GM12878 (cell line): Measurements from ENCODE around the gene CREBZF. TPM values are rescaled to one million over a fixed set of nuclear protein-coding genes. Genes with fewer than 3 reads are reported as not detected.

ENCODE experiments used
- ATAC-seq: fragments of 200-7000 bp; cut with Tn5 transposase; 3 replicates; pipeline ENCODE4 v1.9.1; 2020; ENCODE audit warnings: mild to moderate bottlenecking, moderate library complexity
- BruUV-seq: library from RNA; stranded (reverse); fragments of 400-500 nt; replicated peaks from 2 replicates; lab custom pipeline; 2021; lab: Mats Ljungman, UMichigan
- CTCF ChIA-PET: fragments of 300-600 bp; sonication (Branson Sonifier 250); formaldehyde crosslinking; extraction: SDS; loops from one replicate; lab custom pipeline; 2021; ENCODE audit warnings: inconsistent platforms; lab: Yijun Ruan, JAX
- POLR2A ChIA-PET: fragments of 350-600 bp; formaldehyde crosslinking; extraction: SDS; loops from one replicate; lab custom pipeline; 2021; ENCODE audit warnings: inconsistent platforms; lab: Charles Lee
- RAD21 ChIA-PET: fragments of 300-600 bp; sonication (Branson Sonifier 250); formaldehyde crosslinking; loops from one replicate; lab custom pipeline; 2023; ENCODE audit warnings: antibody characterized with exemption; ENCODE audit not compliant: unreplicated experiment; lab: Charles Lee
- SMC1A ChIA-PET: fragments of 300-600 bp; sonication (Branson Sonifier 250); formaldehyde crosslinking; loops from one replicate; lab custom pipeline; 2023; ENCODE audit not compliant: unreplicated experiment, uncharacterized antibody; lab: Charles Lee
- DNase-seq: peaks from one replicate; pipeline ENCODE4 v3.0.0-alpha.2; 2011; ENCODE audit warnings: low read depth, low spot score
- FAIRE-seq: peaks from 3 replicates; lab custom pipeline; 2011; peaks lifted over from hg19 to GRCh38; lab: Jason Lieb, UNC
- H2AFZ ChIP-seq: 2 replicates; pipeline ENCODE4 v1.6.0; 2011; ENCODE audit warnings: low read depth, low read length, control low read depth; ENCODE audit not compliant: control insufficient read depth
- H3K27ac ChIP-seq: 2 replicates; pipeline ENCODE4 v1.5.1; 2011; ENCODE audit warnings: control low read depth; ENCODE audit not compliant: control insufficient read depth, insufficient read depth
- H3K27me3 ChIP-seq, 2 experiments: replicated peaks in 1 of 2; 2 replicates each; pipeline versions ENCODE4 v1.6.0 to v1.6.1; 2011; ENCODE audit warnings: low read length in 1 of 2; ENCODE audit not compliant: control insufficient read depth in 2 of 2, insufficient read depth in 2 of 2
- H3K36me3 ChIP-seq, 2 experiments: 2 replicates each; pipeline ENCODE4 v1.5.1; 2011; ENCODE audit warnings: low read length in 1 of 2; ENCODE audit not compliant: control insufficient read depth in 2 of 2, insufficient read depth in 2 of 2
- H3K4me1 ChIP-seq: 2 replicates; pipeline ENCODE4 v1.6.1; 2011; ENCODE audit warnings: mild to moderate bottlenecking, low read length, moderate library complexity, mixed read lengths; ENCODE audit not compliant: control insufficient read depth, insufficient read depth
- H3K4me2 ChIP-seq: 2 replicates; pipeline ENCODE4 v1.6.0; 2011; ENCODE audit warnings: control low read depth; ENCODE audit not compliant: control insufficient read depth, insufficient read depth
- H3K4me3 ChIP-seq: fragments of 200-600 bp; sonication (generic); 2 replicates; pipeline ENCODE4 v1.5.1; 2016
- H3K79me2 ChIP-seq: 2 replicates; pipeline ENCODE4 v1.6.0; 2011; ENCODE audit warnings: low read length; ENCODE audit not compliant: control insufficient read depth, insufficient read depth
- H3K9ac ChIP-seq: 2 replicates; pipeline ENCODE4 v1.8.0; 2011; ENCODE audit warnings: low read length, control low read depth, mixed read lengths; ENCODE audit not compliant: control insufficient read depth, insufficient read depth
- H3K9me3 ChIP-seq: replicated peaks from 3 replicates; pipeline ENCODE4 v1.5.1; 2011; ENCODE audit warnings: mild to moderate bottlenecking, low read length; ENCODE audit not compliant: control insufficient read depth, insufficient read depth
- H4K20me1 ChIP-seq: 2 replicates; pipeline ENCODE4 v1.6.0; 2011; ENCODE audit not compliant: control insufficient read depth, insufficient read depth
- ASH2L ChIP-seq: fragments of 300-600, 200-600 bp; sonication (generic); IDR thresholded peaks from 2 replicates; pipeline ENCODE4 v1.6.1; 2017; ENCODE audit warnings: low read depth, mild to moderate bottlenecking, borderline replicate concordance
- E2F8 ChIP-seq: fragments of 450-650 bp; IDR thresholded peaks from 2 replicates; pipeline ENCODE4 v1.6.1; 2018; ENCODE audit warnings: mild to moderate bottlenecking, low read depth, moderate library complexity; ENCODE audit not compliant: partially characterized antibody
- FOS ChIP-seq: IDR thresholded peaks from 3 replicates; pipeline ENCODE4 v1.6.1; 2011; ENCODE audit warnings: borderline replicate concordance; ENCODE audit not compliant: insufficient read length; ENCODE audit errors: extremely low read depth
- NRF1 ChIP-seq: conservative IDR thresholded peaks from 2 replicates; pipeline ENCODE4 v1.6.1; 2011; ENCODE audit warnings: mild to moderate bottlenecking, low read depth, low read length, improper control_type of control experiment
- PKNOX1 ChIP-seq: fragments of 450-650 bp; IDR thresholded peaks from 2 replicates; pipeline ENCODE4 v1.6.1; 2016; ENCODE audit warnings: mild to moderate bottlenecking
- SKIL ChIP-seq: fragments of 450-650 bp; IDR thresholded peaks from 2 replicates; pipeline ENCODE4 v1.6.1; 2017; ENCODE audit warnings: mild to moderate bottlenecking, low read depth, inconsistent platforms; ENCODE audit not compliant: poor library complexity, severe bottlenecking
- SMAD5 ChIP-seq: IDR thresholded peaks from 2 replicates; pipeline ENCODE4 v1.6.1; 2016; ENCODE audit warnings: antibody characterized with exemption, low read depth
- SMARCA5 ChIP-seq: fragments of 450-650 bp; IDR thresholded peaks from 2 replicates; pipeline ENCODE4 v1.6.1; 2017; ENCODE audit warnings: mild to moderate bottlenecking
- SUZ12 ChIP-seq: fragments of 200-600 bp; sonication (generic); IDR thresholded peaks from one replicate; pipeline ENCODE4 v1.6.1; 2018; ENCODE audit warnings: antibody characterized with exemption, mild to moderate bottlenecking; ENCODE audit not compliant: unreplicated experiment
- WGBS: methylation state at CpG from one replicate; pipeline ENCODE4 v1.1.6; 2016; ENCODE audit warnings: low lambda C conversion rate; ENCODE audit not compliant: insufficient replicate concordance, insufficient coverage; ENCODE audit errors: missing lambda C conversion rate; 5-methylcytosine and 5-hydroxymethylcytosine counted together
- in situ Hi-C: fragments of 300-500 bp; cut with MboI; formaldehyde crosslinking; loops from 9 replicates; pipeline ENCODE4 v1.14.3; 2018; ENCODE audit warnings: mixed read lengths
- intact Hi-C: fragments of 100-400 bp; cut with micrococcal nuclease; formaldehyde crosslinking; loops from one replicate; pipeline ENCODE4 v1.14.2; 2022; ENCODE audit not compliant: unreplicated experiment
- polyA plus RNA-seq, 11 experiments: library from polyadenylated mRNA; depleted of rRNA in 4 of 11; unstranded in 6 of 11; stranded (reverse) in 5 of 11; fragments of >200 nt; fragmentation: Nextera tagmentation in 4 of 11; fragmentation: Illumina TruSeq in 1 of 11; extraction: Ambion mirVana in 4 of 11; extraction: Trizol in 1 of 11; gene quantifications; 1 replicate in 1 of 11; 2 replicates in 10 of 11; pipeline versions ENCODE4 v1.2.1 to v1.2.3, GENCODE V29; 2011 to 2016; ENCODE audit warnings: inconsistent platforms in 2 of 11, missing spikeins in 2 of 11, low read depth in 1 of 11
- total RNA-seq, 4 experiments: library from RNA; depleted of rRNA in 3 of 4; stranded (reverse); fragments of >200 nt in 3 of 4; fragmentation: Illumina TruSeq in 1 of 4; extraction: Trizol in 1 of 4; gene quantifications; 2 replicates each; pipeline versions ENCODE4 v1.2.1 to v1.2.3, GENCODE V29; 2013 to 2021

Gene CREBZF
- total and polyA plus RNA-seq, 10 of the 15 experiments (the other 5 are each of a cell fraction or from before 2014, with no cell fraction given) = 11.1 to 51.2 (median 34.1) TPM

- no peaks in the 10 kb centered on the region for H3K9me3 ChIP-seq
- no peak overlapping the region for H2AFZ ChIP-seq
- no peaks in the 10 kb centered on the region for H4K20me1 ChIP-seq
- ChIA-PET RAD21 (no interaction called here), SMC1A (interaction anchor here (0.7 kb wide), 1 partner anchor 11 kb away, joined by 3 read pairs; no protein-coding TSS in a partner anchor), POLR2A (interaction anchor here (0.6 to 1.5 kb wide), 3 partner anchors 12 to 30 kb away, joined by 3 to 5 read pairs (median 3); partner anchors contain the start of genes CREBZF and DLG2), CTCF (no interaction called here)
- BruUV-seq = no TSS peak
- H3K27me3 ChIP-seq = no peaks in the 10 kb centered on the region
- TF ChIP-seq FOS (no peak), PKNOX1 (peak; percentile 48; the same call in 1 of the 2 replicates)
- H3K79me2 ChIP-seq = peaks cover 15% of the 10 kb centered on the region
- no peaks in the 10 kb centered on the region; the same call in 1 of the 2 replicates for H3K4me1 ChIP-seq
- in situ Hi-C loops = no loop called here
- H3K9ac ChIP-seq = no peak overlapping the region
- peaks cover 0 to 7% of the 10 kb centered on the region in 2 experiments; a peak in 2 of 4 replicates for H3K36me3 ChIP-seq
- ATAC-seq (no peak), FAIRE-seq (no peak), DNase-seq (no peak)
- H3K27ac ChIP-seq = no peak overlapping the region
- no peak overlapping the region for H3K4me2 ChIP-seq
- WGBS = 48% methylated on average over 3 of the region's 3 CpGs
- intact Hi-C loops = no loop called here
- no peak overlapping the region for H3K4me3 ChIP-seq
Observed at GRCh38 chr11:85652786-85653447, 12.0 kb downstream of the CREBZF start.

- ATAC-seq (no peak), FAIRE-seq (no peak), DNase-seq (no peak)
- WGBS = 38% methylated on average over 1 of the region's 1 CpG
- CTCF ChIA-PET = interaction anchor here (1.2 kb wide), 1 partner anchor 11 kb away, joined by 3 read pairs; no protein-coding TSS in a partner anchor
- Histone ChIP-seq H2AFZ (no peak overlapping the region), H3K79me2 (peaks cover 18% of the 10 kb centered on the region), H3K4me2 (no peak overlapping the region), H3K9ac (no peak overlapping the region), H3K9me3 (no peaks in the 10 kb centered on the region), H3K27me3 (no peaks in the 10 kb centered on the region), H4K20me1 (no peaks in the 10 kb centered on the region), H3K27ac (no peak overlapping the region), H3K36me3 (no peaks in the 10 kb centered on the region; a peak in 1 of 4 replicates), H3K4me3 (no peak overlapping the region), H3K4me1 (no peaks in the 10 kb centered on the region; the same call in 1 of the 2 replicates)
- TSS peak; percentile 13 for BruUV-seq
- SMC1A ChIA-PET = interaction anchor here (1.2 to 2.5 kb wide), 2 partner anchors 23 kb away, joined by 3 to 11 read pairs; partner anchors contain the start of genes DLG2 and TMEM126B
- in situ Hi-C loops (no loop called here), intact Hi-C loops (no loop called here)
- RAD21 ChIA-PET = no interaction called here
- POLR2A ChIA-PET = interaction anchor here (0.7 to 0.8 kb wide), 2 partner anchors 30 to 397 kb away, joined by 3 to 7 read pairs; no protein-coding TSS in a partner anchor
- TF ChIP-seq SUZ12 = no peak
- TF ChIP-seq SKIL = no peak
- no peak for TF ChIP-seq E2F8
- TF ChIP-seq SMARCA5 = no peak
- no peak for TF ChIP-seq NRF1
- TF ChIP-seq ASH2L = no peak
- TF ChIP-seq SMAD5 = no peak
Observed at GRCh38 chr11:85651118-85651517, 13.8 kb downstream of the CREBZF start.
